ENCODE measurements around the gene BCAR3.

BCAR3 gene

DNA sequence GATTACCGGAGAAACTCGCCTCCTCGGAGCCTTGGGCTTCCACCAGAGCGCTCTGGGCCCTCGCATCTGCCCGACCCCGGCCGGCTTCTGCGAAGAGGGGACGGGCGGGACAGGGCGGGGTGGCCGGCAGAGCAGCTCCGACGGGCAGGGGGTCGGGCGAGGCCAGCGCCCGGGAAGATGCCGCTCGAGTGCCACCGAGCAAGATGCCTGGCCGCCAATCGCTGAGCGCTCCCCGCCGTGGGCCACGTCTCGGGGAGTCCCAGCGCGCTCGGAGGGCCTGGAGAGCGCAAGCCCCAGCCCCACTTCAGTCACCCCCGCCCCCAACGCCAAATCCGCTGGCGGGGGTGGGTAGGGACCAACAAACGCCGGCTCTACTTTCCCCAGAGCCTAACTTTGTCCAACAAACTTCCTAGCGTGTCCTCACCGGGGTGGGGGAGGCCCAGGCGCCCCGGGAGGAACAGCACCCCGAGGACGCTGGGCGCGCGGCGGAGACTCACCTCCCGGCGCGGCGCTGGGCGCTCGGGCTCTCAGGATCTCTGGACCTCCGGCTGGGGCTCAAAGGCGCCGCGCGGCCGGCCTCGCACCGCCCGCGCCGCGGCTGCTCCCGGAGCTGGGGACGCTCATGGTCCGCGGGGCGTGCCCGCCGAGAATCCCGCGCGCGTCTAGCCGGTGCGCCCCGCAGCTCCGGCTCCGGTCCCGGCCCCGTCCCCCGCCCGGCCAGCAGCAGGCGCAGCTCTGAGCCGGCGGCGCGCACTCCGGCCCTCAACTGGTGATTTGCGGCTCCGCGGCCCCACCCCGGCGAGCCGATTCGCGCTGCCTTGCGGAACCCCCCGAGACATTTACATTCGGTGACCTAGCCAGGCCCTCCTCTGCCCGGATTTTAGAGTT lies at the start of gene BCAR3:
Gene BCAR3 (minus strand): TSS at position 737 of the 888 bp plus-strand sequence. CDS start 6,907 bp downstream, outside the sequence.
- H3K4me3 ChIP-seq (ENCODE audit: low read length): peak within 1 kb of the TSS; percentile 67
- no peak for TF ChIP-seq ZNF274 (IDR thresholded peaks at IDR 0.05; ENCODE audit: low read depth, low read length)

DNA sequence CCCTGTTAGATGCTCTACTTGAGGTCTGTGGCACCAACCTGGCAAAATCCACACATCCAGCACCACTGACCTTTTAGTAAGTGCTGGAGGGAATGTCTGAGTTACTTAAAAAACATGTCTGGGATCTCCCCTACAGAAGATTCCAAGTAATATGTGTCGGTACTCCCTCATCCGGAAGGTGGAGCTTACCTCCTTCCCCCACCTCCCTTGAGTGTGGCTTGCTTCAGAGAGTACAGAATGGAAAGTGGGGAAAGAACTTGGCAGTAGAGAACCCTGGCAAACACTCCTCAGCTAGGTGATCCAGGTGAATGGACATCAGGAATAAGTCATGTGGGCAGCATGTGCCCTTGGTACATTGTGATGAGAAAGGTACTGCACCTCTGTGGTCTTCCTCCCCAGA lies 49.0 kb upstream of the BCAR3 start:
- no peak overlapping the region for H3K4me3 ChIP-seq (ENCODE audit: low read length)
- no peak for TF ChIP-seq ZNF274 (IDR thresholded peaks at IDR 0.05; ENCODE audit: low read depth, low read length)

DNA sequence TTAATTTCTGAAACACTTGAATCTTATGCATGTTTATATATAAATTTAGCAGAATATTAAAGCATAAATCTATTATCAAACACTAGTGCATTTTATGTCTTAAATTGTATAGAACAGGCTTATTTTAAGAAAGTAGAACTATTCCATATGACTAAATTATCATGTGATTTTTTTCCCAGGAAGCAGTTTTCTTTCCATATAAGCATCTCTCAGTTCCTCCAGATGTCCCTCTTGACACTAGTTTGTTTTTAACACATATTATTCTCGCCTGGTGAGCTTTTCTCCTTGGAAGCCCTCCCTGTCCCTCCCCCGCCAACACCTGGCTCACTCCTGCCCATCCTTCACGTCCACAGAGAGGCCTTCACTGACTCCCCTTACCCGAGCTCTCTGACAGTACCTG lies 48.3 kb upstream of the BCAR3 start:
- no peak overlapping the region for H3K4me3 ChIP-seq (ENCODE audit: low read length)
- TF ChIP-seq ZNF274 (IDR thresholded peaks at IDR 0.05; ENCODE audit: low read depth, low read length): no peak

DNA sequence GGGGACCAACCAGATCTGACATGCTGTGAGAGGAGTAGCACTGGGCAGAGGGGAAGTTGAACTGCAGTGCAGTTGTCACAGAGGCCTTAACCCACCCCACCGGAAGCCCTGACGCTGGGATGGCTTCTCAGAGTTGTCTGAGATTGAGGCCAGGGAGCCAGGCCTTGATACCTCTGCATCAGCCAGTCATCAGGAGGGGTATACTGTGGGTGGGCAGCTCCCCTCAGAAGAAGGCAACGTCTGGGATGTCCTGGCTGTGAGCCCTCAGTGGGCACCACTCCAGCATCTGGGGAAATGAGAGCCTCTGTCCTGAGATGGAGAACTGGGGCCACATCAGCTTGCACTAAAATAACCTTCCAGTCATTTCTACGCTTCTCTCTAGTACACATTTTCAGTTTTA lies 47.9 kb upstream of the BCAR3 start:
- no peak for TF ChIP-seq ZNF274 (IDR thresholded peaks at IDR 0.05; ENCODE audit: low read depth, low read length)
- no peak overlapping the region for H3K4me3 ChIP-seq (ENCODE audit: low read length)

DNA sequence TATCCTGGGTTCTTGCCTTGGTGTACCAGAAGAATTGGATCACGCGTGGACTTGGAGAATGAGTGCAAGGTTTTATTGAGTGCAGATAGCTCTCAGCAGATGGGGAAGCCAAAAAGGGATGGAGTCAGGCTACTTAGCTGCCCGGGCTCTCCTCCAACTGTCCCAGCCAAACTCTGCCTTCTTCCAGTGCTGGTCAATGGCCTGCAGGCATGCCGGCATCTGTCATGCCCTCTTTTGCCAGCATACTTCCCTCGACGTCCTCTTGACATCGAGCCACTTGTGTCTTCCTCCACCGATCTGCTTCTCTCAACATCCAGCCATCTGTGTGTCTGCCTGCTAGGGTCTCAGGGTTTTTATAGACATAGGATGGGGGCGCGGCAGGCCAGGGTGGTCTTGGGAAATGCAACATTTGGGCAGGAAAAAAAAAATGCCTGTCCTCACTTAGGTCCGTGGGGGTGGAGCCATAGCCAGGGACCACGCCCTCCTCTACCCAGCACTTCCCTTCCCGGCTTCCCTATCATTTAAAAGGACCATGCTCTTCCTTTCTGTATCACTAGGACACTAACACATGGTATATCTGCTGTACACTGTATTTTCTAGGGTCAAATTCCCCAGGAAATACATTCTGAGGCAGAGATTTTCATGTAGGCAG lies 47.0 kb upstream of the BCAR3 start:
- TF ChIP-seq ZNF274 (IDR thresholded peaks at IDR 0.05; ENCODE audit: low read depth, low read length): no peak
- no peak overlapping the region for H3K4me3 ChIP-seq (ENCODE audit: low read length)

DNA sequence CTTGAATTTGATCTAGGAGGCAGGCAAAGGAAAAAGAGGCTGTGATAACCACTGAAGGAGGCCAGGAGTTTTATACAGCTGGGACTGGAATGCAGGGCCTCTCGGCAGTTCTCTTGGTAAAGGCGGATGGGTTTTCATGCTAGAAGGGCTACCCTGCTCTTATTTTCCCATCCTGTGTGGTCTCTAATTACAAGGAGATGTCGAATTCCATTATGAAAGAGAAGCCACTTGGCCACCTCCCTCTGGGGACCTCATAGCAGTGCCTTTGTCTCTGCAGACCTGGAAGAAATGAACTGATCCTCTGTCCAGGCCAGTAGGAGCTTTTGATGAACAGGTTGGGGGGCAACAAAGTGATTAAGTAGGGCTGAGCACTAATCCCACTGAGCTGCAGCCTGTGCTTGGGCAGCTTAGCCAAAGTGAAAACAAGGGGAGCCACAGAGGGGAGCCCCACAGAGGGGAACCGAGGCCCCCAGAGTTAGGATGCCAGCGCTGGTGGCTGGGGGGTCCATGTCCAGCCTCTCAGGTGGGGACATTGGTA lies 42.2 kb upstream of the BCAR3 start:
- TF ChIP-seq ZNF274 (IDR thresholded peaks at IDR 0.05; ENCODE audit: low read depth, low read length): no peak
- H3K4me3 ChIP-seq (ENCODE audit: low read length): no peak overlapping the region

DNA sequence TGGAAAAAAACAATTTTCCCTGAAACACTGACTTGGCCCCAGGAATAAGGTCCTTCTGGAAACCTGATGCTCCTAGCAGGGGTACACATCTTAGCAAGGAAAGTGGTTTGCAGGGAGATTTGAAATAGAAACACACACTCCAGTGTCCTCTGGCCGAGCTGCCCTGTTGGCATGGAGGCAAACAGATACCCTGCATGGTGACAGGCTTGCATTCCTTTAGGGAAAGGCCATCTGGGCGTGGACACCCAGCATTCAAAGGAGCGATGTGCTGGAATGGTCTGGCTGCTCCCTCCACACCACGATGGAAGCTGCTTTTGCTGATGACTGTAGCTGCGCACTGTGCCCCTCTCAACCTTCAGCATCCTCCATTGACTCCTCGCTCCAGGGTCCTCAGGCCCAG lies 41.5 kb upstream of the BCAR3 start:
- TF ChIP-seq ZNF274 (IDR thresholded peaks at IDR 0.05; ENCODE audit: low read depth, low read length): no peak
- no peak overlapping the region for H3K4me3 ChIP-seq (ENCODE audit: low read length)

DNA sequence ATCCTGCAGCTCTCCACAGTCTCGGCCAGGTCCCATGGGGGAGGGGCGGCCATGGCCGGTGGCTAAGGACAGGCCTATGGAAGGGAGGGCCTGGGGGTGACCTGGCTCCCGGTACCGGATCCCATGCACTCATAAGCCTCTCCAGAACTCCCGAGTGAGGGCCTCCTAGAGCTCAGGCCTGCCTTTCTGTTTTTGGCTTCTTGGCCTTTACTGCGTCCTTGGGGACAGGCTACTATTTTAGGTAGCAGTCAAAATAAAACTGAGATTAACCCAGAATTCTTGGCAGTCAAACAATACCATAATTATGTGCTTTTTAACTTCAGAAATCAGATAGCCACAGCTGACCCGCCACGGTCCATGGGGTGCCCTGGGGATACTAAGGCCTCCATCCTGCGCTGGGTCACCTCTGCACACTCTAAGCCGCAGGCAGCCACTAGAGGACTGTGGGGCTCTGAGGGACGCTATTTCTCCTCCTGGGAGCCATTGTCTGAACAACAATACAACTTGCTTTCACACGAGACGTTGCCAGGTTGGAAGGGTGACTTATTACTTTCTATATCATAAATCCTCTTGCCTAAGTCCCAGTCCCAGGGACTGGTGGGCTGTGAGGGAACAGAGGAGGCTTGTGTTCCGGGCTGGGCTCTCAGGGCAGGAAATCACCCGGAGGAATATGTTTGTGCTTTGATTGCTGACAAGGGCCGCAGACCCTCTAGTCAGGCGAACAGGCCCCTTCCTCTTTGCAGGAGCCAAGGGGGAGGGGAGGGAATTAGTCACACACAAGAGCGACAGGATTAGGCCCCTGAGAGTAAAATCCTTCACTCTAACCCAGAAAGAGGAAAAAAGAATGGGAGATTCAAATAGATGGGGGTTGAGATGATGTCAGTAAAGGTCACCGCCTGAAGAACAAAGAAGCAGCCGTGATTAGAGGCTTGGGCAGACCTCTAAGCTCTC lies 40.7 kb upstream of the BCAR3 start:
- TF ChIP-seq ZNF274 (IDR thresholded peaks at IDR 0.05; ENCODE audit: low read depth, low read length): no peak
- H3K4me3 ChIP-seq (ENCODE audit: low read length): no peak overlapping the region

DNA sequence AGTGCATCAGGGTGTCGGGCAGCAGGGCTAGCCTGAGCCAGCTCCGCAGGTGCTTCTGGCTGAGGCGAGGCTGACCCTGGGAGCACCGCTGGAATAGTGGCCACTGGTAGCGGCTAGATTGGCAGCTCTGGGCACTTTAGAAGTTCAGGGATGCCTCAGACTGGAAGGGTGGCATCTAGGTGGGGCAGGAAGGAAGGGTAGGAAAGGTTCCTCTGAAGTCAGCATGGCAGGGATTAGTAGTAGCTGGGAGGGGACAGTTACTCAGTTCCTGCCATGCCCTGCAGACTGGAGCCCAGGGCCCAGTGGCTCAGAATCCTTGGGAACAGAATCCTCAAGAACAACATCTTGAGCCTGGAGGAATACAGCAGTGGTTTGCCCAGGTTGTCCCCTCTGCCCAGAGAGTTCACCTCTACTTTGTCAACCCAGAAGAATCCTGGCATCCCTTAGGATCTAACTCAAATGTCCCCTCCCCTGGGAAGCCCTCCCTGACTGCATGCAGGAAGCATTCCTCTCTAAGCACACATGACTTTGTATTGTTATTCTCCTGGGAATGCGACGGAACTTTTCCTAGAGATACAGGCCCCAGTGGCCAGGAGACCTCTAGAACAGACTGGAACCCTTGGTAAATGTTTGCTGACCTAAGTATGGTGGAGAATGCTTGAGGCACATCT lies 39.5 kb upstream of the BCAR3 start:
- H3K4me3 ChIP-seq (ENCODE audit: low read length): no peak overlapping the region
- TF ChIP-seq ZNF274 (IDR thresholded peaks at IDR 0.05; ENCODE audit: low read depth, low read length): no peak

DNA sequence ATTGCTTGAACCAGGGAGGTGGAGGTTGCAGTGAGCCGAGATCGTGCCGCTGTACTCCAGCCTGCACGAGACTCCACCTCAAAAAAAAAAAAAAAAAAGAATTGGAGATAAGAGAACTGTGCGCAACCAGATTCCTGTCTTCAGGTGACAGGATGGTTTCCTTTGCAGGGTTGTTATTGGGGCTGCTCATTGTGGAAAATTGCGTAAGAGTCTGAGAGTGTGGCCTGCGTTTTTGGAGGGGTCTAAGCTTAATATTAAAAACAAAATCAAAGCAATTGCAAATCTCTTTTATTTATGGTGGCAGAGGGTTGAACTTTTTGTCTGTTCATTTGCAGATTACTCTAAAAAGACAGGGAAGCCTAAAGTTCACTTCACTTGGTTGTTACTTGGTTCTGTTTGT lies 36.0 kb upstream of the BCAR3 start:
- TF ChIP-seq ZNF274 (IDR thresholded peaks at IDR 0.05; ENCODE audit: low read depth, low read length): no peak
- no peak overlapping the region for H3K4me3 ChIP-seq (ENCODE audit: low read length)

DNA sequence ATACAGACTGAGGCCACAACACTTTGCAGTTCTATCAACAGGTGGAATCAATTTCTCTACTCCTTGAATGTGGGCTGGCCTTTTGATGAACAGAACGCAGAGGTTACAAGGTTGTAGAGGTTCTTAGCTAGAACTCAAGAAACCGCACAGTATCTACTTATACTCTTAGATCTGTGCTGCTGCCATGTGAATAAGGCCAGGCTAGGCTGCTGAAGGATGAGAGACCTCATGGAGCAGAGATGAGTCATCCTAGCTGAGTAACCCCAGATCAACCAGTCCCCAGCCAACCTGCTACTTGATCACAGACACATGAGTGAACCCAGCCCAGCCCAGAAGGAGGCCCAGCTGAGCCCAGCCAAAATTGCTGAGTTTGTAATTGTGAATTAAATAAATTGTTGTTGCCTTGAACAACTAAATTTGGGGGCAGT lies 35.3 kb upstream of the BCAR3 start:
- H3K4me3 ChIP-seq (ENCODE audit: low read length): no peak overlapping the region
- no peak for TF ChIP-seq ZNF274 (IDR thresholded peaks at IDR 0.05; ENCODE audit: low read depth, low read length)

DNA sequence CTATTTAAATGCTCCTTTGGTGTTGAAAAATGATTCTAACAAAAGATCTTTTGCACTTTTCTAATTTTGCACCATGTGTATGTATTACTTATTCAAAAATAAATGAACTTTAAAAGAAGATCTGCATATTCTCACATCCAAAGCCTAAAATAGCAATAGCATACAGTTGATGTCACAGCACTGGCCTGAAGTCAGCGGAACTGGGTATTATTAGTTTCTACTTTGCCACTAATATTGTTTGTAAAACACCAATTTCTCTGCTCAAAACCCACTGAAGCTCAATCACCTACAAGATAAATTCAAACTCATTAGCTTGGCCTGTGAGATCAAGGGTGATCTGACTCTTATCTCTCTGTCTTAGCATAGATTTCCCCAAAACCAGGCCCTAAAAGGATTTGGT lies 34.5 kb upstream of the BCAR3 start:
- no peak for TF ChIP-seq ZNF274 (IDR thresholded peaks at IDR 0.05; ENCODE audit: low read depth, low read length)

DNA sequence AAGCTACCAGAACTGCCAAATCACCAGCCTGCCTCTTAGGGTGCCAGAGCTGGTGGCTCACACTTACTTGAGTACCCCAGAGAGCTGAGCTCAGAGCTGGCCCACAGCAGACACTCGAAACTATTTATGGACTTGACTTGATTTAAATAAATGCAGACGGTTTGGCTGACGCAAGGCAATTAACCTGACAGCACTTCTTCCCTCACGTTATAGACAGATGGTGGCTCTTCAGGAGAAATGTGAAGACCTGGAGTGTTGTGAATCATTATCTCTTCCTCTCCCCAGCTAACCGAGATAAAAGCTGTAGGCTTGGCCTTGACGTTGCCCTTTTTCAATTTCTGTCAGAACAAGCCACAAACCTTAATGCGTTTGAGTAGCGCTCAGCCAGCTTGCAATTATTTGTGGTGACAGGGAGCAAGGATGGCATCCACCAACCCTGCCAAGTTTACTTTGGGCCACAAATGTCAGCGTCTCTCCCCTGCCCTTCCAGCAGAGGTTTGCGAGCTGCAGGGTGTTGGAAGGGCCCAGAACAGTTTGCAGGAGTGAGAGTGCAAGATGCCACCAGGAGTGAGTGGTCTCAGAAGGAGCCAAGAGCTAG lies 34.0 kb upstream of the BCAR3 start:
- no peak for TF ChIP-seq ZNF274 (IDR thresholded peaks at IDR 0.05; ENCODE audit: low read depth, low read length)

More for the DNA sequence above, 34.5 kb upstream of the BCAR3 start:
- H3K4me3 ChIP-seq (ENCODE audit: low read length): no peak overlapping the region

More for the DNA sequence above, 34.0 kb upstream of the BCAR3 start:
- no peak overlapping the region for H3K4me3 ChIP-seq (ENCODE audit: low read length)

Data from GM08714 (cell line).